Right ventricle myocardium superior (tissue), 1 donor: Measurements from ENCODE around the gene RAD51AP1. TPM values are rescaled to one million over a fixed set of nuclear protein-coding genes. Genes with fewer than 3 reads are reported as not detected.
A peak's percentile ranks its signal among the peaks of the same experiment; 100 is the strongest.

Experiments
- ATAC-seq: fragments of 200-7000 bp; cut with Tn5 transposase; one replicate; pipeline ENCODE4 v1.9.1; 2020; ENCODE audit warnings: mild to moderate bottlenecking; ENCODE audit not compliant: poor library complexity
- DNase-seq: peaks from one replicate; pipeline ENCODE4 v3.0.0-alpha.2; 2020
- intact Hi-C: fragments of 100-400 bp; cut with DNase I; formaldehyde crosslinking; loops from one replicate; pipeline ENCODE4 v1.11.2; 2022
- total RNA-seq: library from RNA; stranded (reverse); fragmentation: NEBNext Ultra II Directional; extraction: Animal tissue kit (Norgen Biotek cat#: 25700); gene quantifications from one replicate; pipeline ENCODE4 v1.2.1, GENCODE V29; 2021
- donor health status: DM: no; HTN: yes; CAD: no; lungs with severe emphysema.

The RAD51AP1 gene
- total RNA-seq, 1 donor from 2014 or later = 1.1 TPM

GRCh38 chr12:4580281-4580688, 41.6 kb downstream of the RAD51AP1 start:
- ATAC-seq (no peak), DNase-seq (no peak)
- intact Hi-C loops = no loop called here

GRCh38 chr12:4584281-4584680, 45.6 kb downstream of the RAD51AP1 start:
- no peak for DNase-seq
- ATAC-seq = no peak
- intact Hi-C loops = no loop called here

DNA sequence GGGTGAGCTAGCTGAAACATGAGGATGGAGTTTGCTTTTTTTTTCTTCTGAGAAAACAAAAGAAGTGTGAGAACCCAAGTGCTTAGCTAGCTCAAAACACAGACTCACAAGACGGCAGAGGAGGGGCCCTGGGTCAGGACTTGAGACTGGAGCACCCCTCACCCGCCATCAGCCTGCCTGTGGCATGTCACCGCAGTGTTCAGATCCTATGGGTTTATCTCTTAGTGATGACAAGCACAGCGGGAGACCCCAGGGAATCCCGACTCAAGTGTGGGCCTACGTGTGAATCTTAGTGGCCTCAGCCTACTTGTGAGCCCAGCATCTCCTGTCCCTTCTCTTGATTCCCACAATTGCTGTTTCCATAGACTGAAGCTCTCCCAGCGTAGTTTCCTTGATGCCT, 46.2 kb downstream of the RAD51AP1 start:
- intact Hi-C loops = no loop called here
- ATAC-seq (no peak), DNase-seq (no peak)

DNA sequence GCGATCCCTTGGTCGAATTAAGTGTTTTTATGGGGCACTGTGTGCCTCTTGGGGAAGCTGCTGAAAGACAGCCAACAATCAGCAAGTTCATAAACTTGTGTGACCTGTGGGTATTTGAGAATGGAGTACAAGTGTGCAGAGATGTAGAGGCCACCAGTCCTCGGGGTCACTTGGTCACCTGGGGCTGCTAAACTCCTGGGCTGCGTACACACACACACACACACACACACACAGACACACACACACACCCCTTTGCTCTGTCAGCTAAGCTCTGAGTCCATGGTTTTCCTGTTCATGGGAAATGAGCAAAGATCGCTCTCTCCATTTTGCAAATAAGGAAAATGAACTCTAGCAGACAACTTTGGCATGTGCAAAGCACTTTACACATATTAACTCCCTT, 47.8 kb downstream of the RAD51AP1 start:
- intact Hi-C loops = no loop called here
- ATAC-seq (no peak), DNase-seq (no peak)

DNA sequence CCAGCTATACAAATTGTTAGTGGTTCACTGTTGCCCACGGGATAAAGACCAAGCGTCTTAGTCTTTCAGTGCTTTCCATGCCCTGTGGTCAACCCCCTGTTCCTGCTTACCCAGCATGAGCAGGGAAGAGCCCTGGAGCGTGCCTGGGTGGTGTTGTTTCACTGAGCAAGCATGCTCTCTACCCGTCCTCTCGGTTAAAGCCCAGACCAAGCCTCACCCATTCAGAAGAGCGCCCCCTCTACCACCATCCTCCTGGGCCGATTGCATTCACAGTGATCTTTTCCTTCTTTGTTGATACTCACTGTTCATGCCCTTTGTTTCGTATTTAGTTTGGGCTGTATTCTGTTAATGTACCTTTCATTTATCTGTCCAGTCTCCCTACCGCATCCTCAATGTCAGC, 48.4 kb downstream of the RAD51AP1 start:
- intact Hi-C loops = no loop called here
- ATAC-seq (no peak), DNase-seq (no peak)

DNA sequence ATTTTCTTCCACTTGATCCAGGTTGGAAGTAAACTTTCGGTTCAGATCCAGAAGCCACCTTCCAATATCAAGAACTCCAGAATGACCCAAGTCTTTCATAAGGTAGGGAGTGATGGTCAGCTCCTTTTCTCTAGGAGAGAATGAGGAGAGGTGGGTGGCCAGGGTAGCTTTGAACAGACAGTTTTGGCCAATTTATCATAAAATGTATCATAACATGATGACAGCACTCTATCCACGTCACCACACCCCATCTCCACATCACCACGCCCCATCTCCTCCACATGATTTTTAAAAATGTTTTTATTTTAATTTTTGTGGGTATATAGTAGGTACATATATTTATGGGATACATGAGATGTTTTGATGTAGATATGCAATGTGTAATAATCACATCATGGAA, 50.2 kb downstream of the RAD51AP1 start:
- ATAC-seq (no peak), DNase-seq (no peak)
- intact Hi-C loops = no loop called here

DNA sequence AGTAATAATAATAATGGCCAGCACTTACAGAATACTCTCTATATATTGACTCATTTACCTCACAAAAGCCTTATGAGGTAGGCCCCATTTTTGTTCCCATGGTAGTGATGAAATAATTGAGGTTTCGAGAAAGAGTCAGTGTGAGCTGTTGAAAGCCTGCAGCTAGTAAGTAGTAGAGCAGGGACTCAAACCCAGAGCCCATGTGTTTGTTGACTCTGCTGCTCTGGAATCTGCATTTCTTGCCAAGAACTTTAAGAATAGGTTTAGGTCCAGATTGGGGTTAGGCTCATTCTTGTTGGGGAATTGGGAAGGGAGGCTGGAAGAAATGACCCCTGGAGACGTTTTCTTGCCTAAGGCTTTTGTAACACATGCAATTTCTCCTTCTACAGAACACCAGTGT, 51.3 kb downstream of the RAD51AP1 start:
- ATAC-seq (no peak), DNase-seq (no peak)
- intact Hi-C loops = no loop called here

DNA sequence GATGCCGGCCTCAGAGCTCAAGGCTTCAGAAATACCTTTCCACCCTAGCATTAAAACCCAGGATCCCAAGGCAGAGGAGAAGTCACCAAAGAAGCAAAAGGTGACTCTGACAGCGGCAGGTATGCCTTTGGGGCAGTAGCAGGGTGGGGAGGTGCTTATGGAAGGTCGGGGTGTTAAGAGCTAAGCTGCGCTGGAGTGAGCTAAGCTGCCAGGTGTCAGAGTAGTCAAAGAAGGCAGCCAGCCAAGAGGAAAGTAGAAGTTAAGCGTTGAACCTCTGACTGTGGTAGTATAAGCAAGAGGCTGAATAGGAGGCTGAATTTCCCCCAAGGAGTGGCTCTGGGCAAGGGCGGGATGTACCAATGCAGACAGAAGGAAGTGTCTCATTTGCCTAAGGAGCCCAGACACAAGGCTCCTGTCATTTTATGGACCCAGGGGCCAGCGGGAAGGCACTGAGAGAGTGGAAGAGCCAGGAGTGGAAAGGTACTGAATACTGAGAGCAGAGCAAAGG, 52.5 kb downstream of the RAD51AP1 start:
- DNase-seq (no peak), ATAC-seq (no peak)
- intact Hi-C loops = no loop called here

DNA sequence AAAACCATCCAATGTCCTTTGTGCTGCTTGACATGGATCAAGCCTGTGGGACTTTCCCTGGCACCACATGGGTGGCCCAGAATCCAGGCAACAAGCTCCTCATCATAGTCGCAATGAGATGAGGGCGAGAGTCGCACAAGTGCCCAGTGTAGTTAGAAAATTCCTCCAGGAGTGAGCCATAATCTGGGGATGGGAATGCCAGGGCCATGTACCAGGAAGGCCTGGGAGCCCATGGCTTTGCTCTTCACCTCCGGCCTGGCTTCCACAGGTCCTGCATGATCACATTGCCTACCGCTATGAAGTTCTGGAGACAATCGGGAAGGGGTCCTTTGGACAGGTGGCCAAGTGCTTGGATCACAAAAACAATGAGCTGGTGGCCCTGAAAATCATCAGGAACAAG, 57.2 kb downstream of the RAD51AP1 start:
- DNase-seq = no peak
- ATAC-seq = no peak
- intact Hi-C loops = no loop called here

GRCh38 chr12:4603421-4603820, 64.7 kb downstream of the RAD51AP1 start:
- intact Hi-C loops = loop anchor here (10.0 kb wide), 1 partner anchor 151 kb away; no protein-coding TSS in a partner anchor
- no peak for ATAC-seq

GRCh38 chr12:4603946-4604345, 65.3 kb downstream of the RAD51AP1 start:
- intact Hi-C loops = loop anchor here (10.0 kb wide), 1 partner anchor 151 kb away; no protein-coding TSS in a partner anchor
- ATAC-seq = no peak

More at GRCh38 chr12:4603421-4603820, 64.7 kb downstream of the RAD51AP1 start:
- no peak for DNase-seq

DNA sequence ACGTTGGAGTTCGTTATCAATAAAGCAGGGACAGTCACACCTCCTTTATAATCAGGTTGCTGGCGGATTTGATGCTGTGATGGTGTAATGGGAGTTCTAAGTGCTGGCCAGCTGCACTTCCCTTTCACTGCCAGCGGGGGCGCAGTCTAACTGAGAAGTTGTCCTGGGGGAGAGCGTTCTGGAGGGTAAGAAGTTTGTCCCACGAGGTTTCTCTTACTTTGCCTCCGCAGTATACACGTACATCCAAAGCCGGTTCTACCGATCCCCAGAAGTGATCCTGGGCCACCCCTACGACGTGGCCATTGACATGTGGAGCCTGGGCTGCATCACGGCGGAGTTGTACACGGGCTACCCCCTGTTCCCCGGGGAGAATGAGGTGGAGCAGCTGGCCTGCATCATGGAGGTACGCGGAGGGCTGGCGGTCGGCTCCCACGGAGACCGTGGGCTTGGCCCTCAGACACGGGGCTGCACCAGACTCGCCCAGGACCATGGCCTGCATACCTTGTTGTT, 66.0 kb downstream of the RAD51AP1 start:
- peak; percentile 97 for ATAC-seq
- intact Hi-C loops = loop anchor here (10.0 kb wide), 1 partner anchor 150 kb away; no protein-coding TSS in a partner anchor
- peak; percentile 78 for DNase-seq

More at GRCh38 chr12:4603946-4604345, 65.3 kb downstream of the RAD51AP1 start:
- DNase-seq = no peak

DNA sequence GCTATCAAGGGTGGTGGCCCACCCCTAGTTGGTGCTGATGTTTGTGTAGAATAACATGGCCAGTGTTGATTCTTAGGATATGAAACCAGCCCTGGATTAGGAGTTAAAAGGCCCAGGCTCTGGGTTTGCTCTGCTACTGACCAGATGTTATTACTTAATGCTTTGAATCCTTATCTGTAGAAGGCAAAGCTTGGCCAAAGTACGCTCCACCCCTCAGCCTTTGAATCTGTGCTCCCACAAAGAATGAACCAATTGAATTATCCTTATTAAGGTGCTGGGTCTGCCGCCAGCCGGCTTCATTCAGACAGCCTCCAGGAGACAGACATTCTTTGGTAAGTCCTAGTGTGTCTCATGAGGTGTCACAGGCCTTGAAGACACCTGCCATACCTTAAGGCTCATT, 68.4 kb downstream of the RAD51AP1 start:
- intact Hi-C loops = loop anchor here (10.0 kb wide), 1 partner anchor 148 kb away; no protein-coding TSS in a partner anchor
- ATAC-seq (no peak), DNase-seq (no peak)

DNA sequence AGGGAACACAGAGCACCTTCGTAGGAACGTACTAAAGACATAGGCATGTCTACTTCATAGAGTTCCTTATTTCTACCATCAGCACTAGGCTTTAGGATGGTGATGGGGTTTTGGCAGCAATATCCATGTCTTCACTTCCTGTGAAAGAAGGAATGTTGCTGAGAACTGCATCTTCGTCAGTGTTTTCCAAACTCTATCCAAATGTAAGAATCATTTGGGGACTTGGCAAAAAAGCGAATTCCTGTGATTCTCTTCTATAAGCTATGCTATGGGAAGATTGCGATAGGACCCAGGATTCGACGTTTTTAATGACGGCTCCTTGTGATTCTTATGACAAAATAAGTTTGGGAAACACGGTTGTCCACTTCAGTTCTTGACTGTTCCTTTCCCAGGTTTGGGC, 70.4 kb downstream of the RAD51AP1 start:
- DNase-seq (no peak), ATAC-seq (no peak)
- intact Hi-C loops = loop anchor here (10.0 kb wide), 1 partner anchor 146 kb away; no protein-coding TSS in a partner anchor

Other genes with a start within 250 kb of the RAD51AP1 start
- 13.6 TPM for gene TIGAR, start 217.7 kb upstream of the RAD51AP1 start, total RNA-seq
- not detected for gene FGF23, start 159.2 kb upstream of the RAD51AP1 start, total RNA-seq
- gene FGF6, start 93.1 kb upstream of the RAD51AP1 start, total RNA-seq = not detected
- 23.5 TPM for gene DYRK4, start 23.3 kb downstream of the RAD51AP1 start, total RNA-seq
- 3.0 TPM for gene AKAP3, start 110.2 kb downstream of the RAD51AP1 start, total RNA-seq
- gene NDUFA9, start 110.2 kb downstream of the RAD51AP1 start, total RNA-seq = 371 TPM
- 2.9 TPM for gene GALNT8, start 181.5 kb downstream of the RAD51AP1 start, total RNA-seq